Measurements from ENCODE around the gene ADAM17. TPM values are rescaled to one million over a fixed set of nuclear protein-coding genes. Genes with fewer than 3 reads are reported as not detected.
A peak's percentile ranks its signal among the peaks of the same experiment; 100 is the strongest.

The ADAM17 gene
- total and polyA plus RNA-seq, 2 of the 13 experiments (the other 11 are each of a cell fraction or from before 2014, with no cell fraction given), result 6.5 to 33.4 TPM

- TF ChIP-seq, protein P1, sequence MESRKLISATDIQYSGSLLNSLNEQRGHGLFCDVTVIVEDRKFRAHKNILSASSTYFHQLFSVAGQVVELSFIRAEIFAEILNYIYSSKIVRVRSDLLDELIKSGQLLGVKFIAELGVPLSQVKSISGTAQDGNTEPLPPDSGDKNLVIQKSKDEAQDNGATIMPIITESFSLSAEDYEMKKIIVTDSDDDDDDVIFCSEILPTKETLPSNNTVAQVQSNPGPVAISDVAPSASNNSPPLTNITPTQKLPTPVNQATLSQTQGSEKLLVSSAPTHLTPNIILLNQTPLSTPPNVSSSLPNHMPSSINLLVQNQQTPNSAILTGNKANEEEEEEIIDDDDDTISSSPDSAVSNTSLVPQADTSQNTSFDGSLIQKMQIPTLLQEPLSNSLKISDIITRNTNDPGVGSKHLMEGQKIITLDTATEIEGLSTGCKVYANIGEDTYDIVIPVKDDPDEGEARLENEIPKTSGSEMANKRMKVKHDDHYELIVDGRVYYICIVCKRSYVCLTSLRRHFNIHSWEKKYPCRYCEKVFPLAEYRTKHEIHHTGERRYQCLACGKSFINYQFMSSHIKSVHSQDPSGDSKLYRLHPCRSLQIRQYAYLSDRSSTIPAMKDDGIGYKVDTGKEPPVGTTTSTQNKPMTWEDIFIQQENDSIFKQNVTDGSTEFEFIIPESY (CRISPR knock-in tag; IDR thresholded peaks at IDR 0.05), result no peak
- TF ChIP-seq, protein P2, sequence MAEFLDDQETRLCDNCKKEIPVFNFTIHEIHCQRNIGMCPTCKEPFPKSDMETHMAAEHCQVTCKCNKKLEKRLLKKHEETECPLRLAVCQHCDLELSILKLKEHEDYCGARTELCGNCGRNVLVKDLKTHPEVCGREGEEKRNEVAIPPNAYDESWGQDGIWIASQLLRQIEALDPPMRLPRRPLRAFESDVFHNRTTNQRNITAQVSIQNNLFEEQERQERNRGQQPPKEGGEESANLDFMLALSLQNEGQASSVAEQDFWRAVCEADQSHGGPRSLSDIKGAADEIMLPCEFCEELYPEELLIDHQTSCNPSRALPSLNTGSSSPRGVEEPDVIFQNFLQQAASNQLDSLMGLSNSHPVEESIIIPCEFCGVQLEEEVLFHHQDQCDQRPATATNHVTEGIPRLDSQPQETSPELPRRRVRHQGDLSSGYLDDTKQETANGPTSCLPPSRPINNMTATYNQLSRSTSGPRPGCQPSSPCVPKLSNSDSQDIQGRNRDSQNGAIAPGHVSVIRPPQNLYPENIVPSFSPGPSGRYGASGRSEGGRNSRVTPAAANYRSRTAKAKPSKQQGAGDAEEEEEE (CRISPR knock-in tag; IDR thresholded peaks at IDR 0.05; ENCODE audit: borderline replicate concordance), result no peak
- TF ChIP-seq RBM39 (IDR thresholded peaks at IDR 0.05; ENCODE audit: low read depth, low read length, poor library complexity, severe bottlenecking), result peak; percentile 93
- TF ChIP-seq, protein P3, sequence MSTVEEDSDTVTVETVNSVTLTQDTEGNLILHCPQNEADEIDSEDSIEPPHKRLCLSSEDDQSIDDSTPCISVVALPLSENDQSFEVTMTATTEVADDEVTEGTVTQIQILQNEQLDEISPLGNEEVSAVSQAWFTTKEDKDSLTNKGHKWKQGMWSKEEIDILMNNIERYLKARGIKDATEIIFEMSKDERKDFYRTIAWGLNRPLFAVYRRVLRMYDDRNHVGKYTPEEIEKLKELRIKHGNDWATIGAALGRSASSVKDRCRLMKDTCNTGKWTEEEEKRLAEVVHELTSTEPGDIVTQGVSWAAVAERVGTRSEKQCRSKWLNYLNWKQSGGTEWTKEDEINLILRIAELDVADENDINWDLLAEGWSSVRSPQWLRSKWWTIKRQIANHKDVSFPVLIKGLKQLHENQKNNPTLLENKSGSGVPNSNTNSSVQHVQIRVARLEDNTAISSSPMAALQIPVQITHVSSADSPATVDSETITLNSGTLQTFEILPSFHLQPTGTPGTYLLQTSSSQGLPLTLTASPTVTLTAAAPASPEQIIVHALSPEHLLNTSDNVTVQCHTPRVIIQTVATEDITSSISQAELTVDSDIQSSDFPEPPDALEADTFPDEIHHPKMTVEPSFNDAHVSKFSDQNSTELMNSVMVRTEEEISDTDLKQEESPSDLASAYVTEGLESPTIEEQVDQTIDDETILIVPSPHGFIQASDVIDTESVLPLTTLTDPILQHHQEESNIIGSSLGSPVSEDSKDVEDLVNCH (CRISPR knock-in tag; IDR thresholded peaks at IDR 0.05), result no peak; the same call in 1 of the 2 replicates
- TF ChIP-seq RFX3 (CRISPR knock-in tag; IDR thresholded peaks at IDR 0.05), result no peak
- peak; percentile 86 for TF ChIP-seq MEIS2 (CRISPR knock-in tag; IDR thresholded peaks at IDR 0.05)
- TF ChIP-seq ZNF292 (CRISPR knock-in tag; IDR thresholded peaks at IDR 0.05; ENCODE audit: borderline replicate concordance, low read depth), result no peak; the same call in 1 of the 2 replicates
- TF ChIP-seq, protein P4, sequence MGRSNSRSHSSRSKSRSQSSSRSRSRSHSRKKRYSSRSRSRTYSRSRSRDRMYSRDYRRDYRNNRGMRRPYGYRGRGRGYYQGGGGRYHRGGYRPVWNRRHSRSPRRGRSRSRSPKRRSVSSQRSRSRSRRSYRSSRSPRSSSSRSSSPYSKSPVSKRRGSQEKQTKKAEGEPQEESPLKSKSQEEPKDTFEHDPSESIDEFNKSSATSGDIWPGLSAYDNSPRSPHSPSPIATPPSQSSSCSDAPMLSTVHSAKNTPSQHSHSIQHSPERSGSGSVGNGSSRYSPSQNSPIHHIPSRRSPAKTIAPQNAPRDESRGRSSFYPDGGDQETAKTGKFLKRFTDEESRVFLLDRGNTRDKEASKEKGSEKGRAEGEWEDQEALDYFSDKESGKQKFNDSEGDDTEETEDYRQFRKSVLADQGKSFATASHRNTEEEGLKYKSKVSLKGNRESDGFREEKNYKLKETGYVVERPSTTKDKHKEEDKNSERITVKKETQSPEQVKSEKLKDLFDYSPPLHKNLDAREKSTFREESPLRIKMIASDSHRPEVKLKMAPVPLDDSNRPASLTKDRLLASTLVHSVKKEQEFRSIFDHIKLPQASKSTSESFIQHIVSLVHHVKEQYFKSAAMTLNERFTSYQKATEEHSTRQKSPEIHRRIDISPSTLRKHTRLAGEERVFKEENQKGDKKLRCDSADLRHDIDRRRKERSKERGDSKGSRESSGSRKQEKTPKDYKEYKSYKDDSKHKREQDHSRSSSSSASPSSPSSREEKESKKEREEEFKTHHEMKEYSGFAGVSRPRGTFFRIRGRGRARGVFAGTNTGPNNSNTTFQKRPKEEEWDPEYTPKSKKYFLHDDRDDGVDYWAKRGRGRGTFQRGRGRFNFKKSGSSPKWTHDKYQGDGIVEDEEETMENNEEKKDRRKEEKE (IDR thresholded peaks at IDR 0.05), result no peak
- TF ChIP-seq NCOA1 (CRISPR knock-in tag; IDR thresholded peaks at IDR 0.05), result no peak
- TF ChIP-seq CREM (IDR thresholded peaks at IDR 0.05), result peak; percentile 41
- TF ChIP-seq CREM (CRISPR knock-in tag; IDR thresholded peaks at IDR 0.05), result no peak
- TF ChIP-seq MBNL3 (CRISPR knock-in tag; conservative IDR thresholded peaks at IDR 0.05), result no peak
- TF ChIP-seq ZNF550 (CRISPR knock-in tag; IDR thresholded peaks at IDR 0.05; ENCODE audit: borderline replicate concordance), result no peak
- TF ChIP-seq SUZ12 (IDR thresholded peaks at IDR 0.05; ENCODE audit: low read depth, low read length), result peak; percentile 41; the same call in 1 of the 2 replicates
- TF ChIP-seq HDAC2 (CRISPR knock-in tag; IDR thresholded peaks at IDR 0.05), result peak; percentile 67; the same call in 1 of the 2 replicates
- TF ChIP-seq ZNF772 (CRISPR knock-in tag; IDR thresholded peaks at IDR 0.05), result peak; percentile 88
- TF ChIP-seq NR2F2 (IDR thresholded peaks at IDR 0.05; ENCODE audit: borderline replicate concordance, low read depth), result peak; percentile 48; the same call in 1 of the 2 replicates
- TF ChIP-seq, protein P5, sequence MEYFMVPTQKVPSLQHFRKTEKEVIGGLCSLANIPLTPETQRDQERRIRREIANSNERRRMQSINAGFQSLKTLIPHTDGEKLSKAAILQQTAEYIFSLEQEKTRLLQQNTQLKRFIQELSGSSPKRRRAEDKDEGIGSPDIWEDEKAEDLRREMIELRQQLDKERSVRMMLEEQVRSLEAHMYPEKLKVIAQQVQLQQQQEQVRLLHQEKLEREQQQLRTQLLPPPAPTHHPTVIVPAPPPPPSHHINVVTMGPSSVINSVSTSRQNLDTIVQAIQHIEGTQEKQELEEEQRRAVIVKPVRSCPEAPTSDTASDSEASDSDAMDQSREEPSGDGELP (IDR thresholded peaks at IDR 0.05; ENCODE audit: borderline replicate concordance, low read depth), result peak; percentile 56; the same call in 1 of the 2 replicates
- TF ChIP-seq ELF1 (CRISPR knock-in tag; IDR thresholded peaks at IDR 0.05), result peak; percentile 85
- peak; percentile 91 for TF ChIP-seq RNF2 (conservative IDR thresholded peaks at IDR 0.05; ENCODE audit: low read depth)
These were observed at the start of gene ADAM17 (continued) for GRCh38 chr2:9555297-9556120.
